K562 (cell line): ENCODE measurements around the gene C2orf42. TPM values are rescaled to one million over a fixed set of nuclear protein-coding genes. Genes with fewer than 3 reads are reported as not detected.

ENCODE experiments used
- CBFA2T3 ChIP-seq: fragments of 450-650 bp; IDR thresholded peaks from 2 replicates; pipeline ENCODE4 v1.6.1; 2017
- DEAF1 ChIP-seq: fragments of 450-650 bp; formaldehyde crosslinking; IDR thresholded peaks from 2 replicates; pipeline ENCODE4 v1.4.0; 2020; ENCODE audit warnings: mild to moderate bottlenecking, moderate library complexity
- DIDO1 ChIP-seq: fragments of 450-650 bp; IDR thresholded peaks from 2 replicates; pipeline ENCODE4 v1.6.1; 2016; ENCODE audit warnings: low read depth, missing biosample characterization, missing genetic modification characterization
- E2F6 ChIP-seq, 2 experiments: IDR thresholded peaks; 2 replicates each; pipeline ENCODE4 v1.6.1; 2011; ENCODE audit warnings: borderline replicate concordance in 1 of 2, control low read depth in 1 of 2, low read depth in 1 of 2, low read length in 1 of 2, mild to moderate bottlenecking in 1 of 2, mixed read lengths in 1 of 2, moderate library complexity in 1 of 2; ENCODE audit not compliant: insufficient read depth in 1 of 2, insufficient read length in 1 of 2, poor library complexity in 1 of 2, severe bottlenecking in 1 of 2; ENCODE audit errors: extremely low read depth in 1 of 2
- HMGN3 ChIP-seq: IDR thresholded peaks from 2 replicates; pipeline ENCODE4 v1.6.1; 2011; ENCODE audit warnings: borderline replicate concordance, low read depth, mild to moderate bottlenecking, mixed read lengths, low read length; ENCODE audit not compliant: insufficient read length; ENCODE audit errors: extremely low read depth
- HNRNPH1 ChIP-seq: fragments of 200-400 bp; formaldehyde crosslinking; optimal IDR thresholded peaks from 2 replicates; pipeline ENCODE3; 2017; ENCODE audit warnings: low read depth, mild to moderate bottlenecking, low read length, moderate library complexity
- HOXB6 ChIP-seq: fragments of 250-450 bp; sonication (Bioruptor Pico); IDR thresholded peaks from 2 replicates; pipeline ENCODE4 v1.5.1; 2022; ENCODE audit warnings: mild to moderate bottlenecking, borderline replicate concordance
- JUND ChIP-seq, 2 experiments: IDR thresholded peaks; 2 replicates in 1 of 2; 3 replicates in 1 of 2; pipeline ENCODE4 v1.6.1; 2011; ENCODE audit warnings: borderline replicate concordance in 2 of 2, low read depth in 2 of 2, low read length in 2 of 2, improper control_type of control experiment in 1 of 2, missing biosample characterization in 1 of 2, missing genetic modification characterization in 1 of 2, missing genetic modification reagents in 1 of 2
- KDM2B ChIP-seq: fragments of 250-450 bp; sonication (Bioruptor Pico); IDR thresholded peaks from 2 replicates; pipeline ENCODE4 v1.8.0; 2021; ENCODE audit warnings: mild to moderate bottlenecking, moderate library complexity
- KDM4B ChIP-seq, 2 experiments: fragments of 450-650 bp in 1 of 2; sonication (generic) in 1 of 2; IDR thresholded peaks; 2 replicates each; pipeline ENCODE4 v1.6.1; 2016 to 2017; ENCODE audit warnings: borderline replicate concordance in 2 of 2, antibody characterized with exemption in 1 of 2, low read depth in 1 of 2, mild to moderate bottlenecking in 1 of 2
- MTF1 ChIP-seq: fragments of 250-450 bp; sonication (Bioruptor Pico); IDR thresholded peaks from 2 replicates; pipeline ENCODE4 v1.9.0; 2021; ENCODE audit warnings: moderate library complexity, mild to moderate bottlenecking, inconsistent platforms, borderline replicate concordance
- MXI1 ChIP-seq: IDR thresholded peaks from 2 replicates; pipeline ENCODE4 v1.6.1; 2011; ENCODE audit warnings: low read depth, mild to moderate bottlenecking, improper control_type of control experiment, low read length
- NFIC ChIP-seq: fragments of 450-650 bp; IDR thresholded peaks from 2 replicates; pipeline ENCODE4 v1.6.1; 2017; ENCODE audit warnings: mild to moderate bottlenecking, inconsistent platforms
- NONO ChIP-seq, 2 experiments: fragments of 200-400 bp in 1 of 2; fragments of 450-650 bp in 1 of 2; formaldehyde crosslinking in 1 of 2; IDR thresholded peaks; 2 replicates each; pipeline ENCODE4 v1.6.1; 2017; ENCODE audit warnings: low read depth in 2 of 2, mild to moderate bottlenecking in 2 of 2, moderate library complexity in 2 of 2, low read length in 1 of 2
- TRIM28 ChIP-seq: fragments of 450-650 bp; IDR thresholded peaks from 2 replicates; pipeline ENCODE4 v1.6.1; 2017
- XRCC5 ChIP-seq: fragments of 200-400 bp; formaldehyde crosslinking; IDR thresholded peaks from 2 replicates; pipeline ENCODE4 v1.6.1; 2017; ENCODE audit warnings: low read depth, mild to moderate bottlenecking, low read length
- ZEB2 ChIP-seq: fragments of 450-650 bp; IDR thresholded peaks from 2 replicates; pipeline ENCODE4 v1.6.1; 2016
- ZFP30 ChIP-seq: fragments of 250-450 bp; sonication (Bioruptor Pico); IDR thresholded peaks from 2 replicates; pipeline ENCODE4 v1.8.0; 2022; ENCODE audit warnings: moderate library complexity, mild to moderate bottlenecking, inconsistent platforms, borderline replicate concordance
- ZFPM2 ChIP-seq: fragments of 250-450 bp; sonication (Bioruptor Pico); IDR thresholded peaks from 2 replicates; pipeline ENCODE4 v1.5.1; 2022; ENCODE audit warnings: mild to moderate bottlenecking
- ZKSCAN3 ChIP-seq: fragments of 250-450 bp; sonication (Bioruptor Pico); IDR thresholded peaks from 2 replicates; pipeline ENCODE4 v1.4.0; 2020
- ZNF121 ChIP-seq: sonication (generic); formaldehyde crosslinking; conservative IDR thresholded peaks from 2 replicates; pipeline ENCODE4 v1.8.0; 2022; ENCODE audit warnings: missing genetic modification reagents
- ZNF717 ChIP-seq: fragments of 250-450 bp; sonication (Bioruptor Pico); IDR thresholded peaks from 2 replicates; pipeline ENCODE4 v1.5.0; 2021
- ZNF740 ChIP-seq, 3 experiments: fragments of 200-800 bp in 1 of 3; sonication (Bioruptor generic) in 1 of 3; sonication (generic) in 1 of 3; formaldehyde crosslinking in 1 of 3; IDR thresholded peaks; 2 replicates each; pipeline versions ENCODE4 v1.6.1 to v1.8.0; 2016 to 2022; ENCODE audit warnings: mild to moderate bottlenecking in 2 of 3, missing compliant biosample characterization in 2 of 3, missing genetic modification characterization in 2 of 3, missing genetic modification reagents in 1 of 3
- polyA plus RNA-seq, 8 experiments: library from polyadenylated mRNA; depleted of rRNA in 4 of 8; stranded (reverse) in 5 of 8; unstranded in 3 of 8; fragments of >200 nt; fragmentation: Nextera tagmentation in 2 of 8; fragmentation: Illumina TruSeq in 1 of 8; extraction: Ambion mirVana in 2 of 8; extraction: Trizol in 1 of 8; gene quantifications; 2 replicates each; pipeline versions ENCODE4 v1.2.1 to v1.2.3, GENCODE V29; 2011 to 2014; ENCODE audit warnings: inconsistent platforms in 1 of 8, missing spikeins in 1 of 8
- total RNA-seq, 7 experiments: library from RNA; depleted of rRNA in 6 of 7; stranded (reverse); fragments of >200 nt in 6 of 7; fragmentation: Illumina TruSeq in 2 of 7; extraction: Trizol in 2 of 7; gene quantifications; 2 replicates each; pipeline versions ENCODE4 v1.2.1 to v1.2.3, GENCODE V29; 2011 to 2021; ENCODE audit warnings: low replicate concordance in 1 of 7

The C2orf42 gene
- total and polyA plus RNA-seq, 9 of the 15 experiments (the other 6 are each of a cell fraction or from before 2014, with no cell fraction given): 4.6 to 10.9 (median 7.5) TPM

- 0 out of 2 replicates have a peak, but pooled peaks have one; percentile 52 for TF ChIP-seq KDM2B (CRISPR knock-in tag)
- TF ChIP-seq ZFPM2: 0 out of 2 replicates have a peak, but pooled peaks have one; percentile 78
- peak; percentile 44 for TF ChIP-seq JUND (IDR thresholded peaks at IDR 0.05; ENCODE audit: borderline replicate concordance, low read depth, low read length)
- no peak; the same call in 2 of the 3 replicates for TF ChIP-seq JUND (tag; IDR thresholded peaks at IDR 0.05; ENCODE audit: borderline replicate concordance, low read depth, low read length)
- TF ChIP-seq ZFP30 (CRISPR knock-in tag): no peak
- TF ChIP-seq HNRNPH1: no peak
- TF ChIP-seq KDM4B (IDR thresholded peaks at IDR 0.05; ENCODE audit: borderline replicate concordance in 2 of 2, low read depth in 1 of 2): peak in 1 of 2 experiments; percentile 16; a peak in 1 of 4 replicates
- TF ChIP-seq NONO (IDR thresholded peaks at IDR 0.05; ENCODE audit: low read depth in 2 of 2, low read length in 1 of 2): peak in 1 of 2 experiments; percentile 33; a peak in 1 of 4 replicates
- TF ChIP-seq MXI1: no peak
- 0 out of 2 replicates have a peak, but pooled peaks have one; percentile 11 for TF ChIP-seq ZNF121
- no peak for TF ChIP-seq HOXB6
- no peak for TF ChIP-seq DEAF1 (CRISPR knock-in tag)
- 0 out of 2 replicates have a peak, but pooled peaks have one; percentile 46 for TF ChIP-seq TRIM28
- TF ChIP-seq CBFA2T3: no peak
- peak; percentile 62; the same call in 1 of the 2 replicates for TF ChIP-seq DIDO1
- 0 out of 2 replicates have a peak, but pooled peaks have one; percentile 46 for TF ChIP-seq ZNF717 (CRISPR knock-in tag)
- peak; percentile 55 for TF ChIP-seq NFIC
- TF ChIP-seq E2F6 (IDR thresholded peaks at IDR 0.05; ENCODE audit: borderline replicate concordance in 1 of 2, extremely low read depth in 1 of 2, insufficient read depth in 1 of 2, insufficient read length in 1 of 2, low read depth in 1 of 2, low read length in 1 of 2, poor library complexity in 1 of 2, severe bottlenecking in 1 of 2): peak in 1 of 2 experiments; percentile 62
- peak; percentile 93 for TF ChIP-seq HMGN3
- no peak for TF ChIP-seq MTF1 (CRISPR knock-in tag)
- TF ChIP-seq ZEB2: peak; percentile 41; the same call in 1 of the 2 replicates
- no peak for TF ChIP-seq ZKSCAN3 (CRISPR knock-in tag)
- no peak for TF ChIP-seq ZNF740 (CRISPR knock-in tag; IDR thresholded peaks at IDR 0.05)
- TF ChIP-seq ZNF740 (tag; IDR thresholded peaks at IDR 0.05): no peak
- peak; percentile 73; the same call in 1 of the 2 replicates for TF ChIP-seq XRCC5
Observed at GRCh38 chr2:70190418-70191243, at the start of gene C2orf42 (continued).
